Endothelial cell of umbilical vein (primary cell): ENCODE results near the gene CASP9. TPM values are rescaled to one million over a fixed set of nuclear protein-coding genes. Genes with fewer than 3 reads are reported as not detected.

Source experiments
- BruUV-seq: library from RNA; stranded (reverse); fragments of 400-500 nt; replicated peaks from 2 replicates; lab custom pipeline; 2021; lab: Mats Ljungman, UMichigan
- CTCF ChIA-PET: fragments of 300-600, 350-600 bp; sonication (Branson Sonifier 250); formaldehyde crosslinking; loops from one replicate; lab custom pipeline; 2021; ENCODE audit warnings: antibody characterized with exemption, inconsistent platforms; lab: Charles Lee
- POLR2A ChIA-PET: fragments of 300-600, 350-600 bp; sonication (Branson Sonifier 250); formaldehyde crosslinking; loops from one replicate; lab custom pipeline; 2021; ENCODE audit warnings: antibody characterized with exemption, inconsistent platforms; lab: Charles Lee
- DNase-seq: peaks from one replicate; pipeline ENCODE4 v3.0.0-alpha.2; 2011; ENCODE audit warnings: low read depth, low spot score
- FAIRE-seq: peaks from 2 replicates; lab custom pipeline; 2011; peaks lifted over from hg19 to GRCh38; lab: Jason Lieb, UNC
- H2AFZ ChIP-seq: 2 replicates; pipeline ENCODE4 v1.6.0; 2012; ENCODE audit warnings: low read depth, low read length, control low read depth, inconsistent platforms
- H3K27ac ChIP-seq: 2 replicates; pipeline ENCODE4 v1.5.1; 2011; ENCODE audit warnings: low read depth, mild to moderate bottlenecking, control low read depth, low read length, moderate library complexity; ENCODE audit not compliant: insufficient read depth
- H3K27me3 ChIP-seq, 2 experiments: 2 replicates each; pipeline versions ENCODE4 v1.6.0 to v1.6.1; 2011; ENCODE audit warnings: low read length in 2 of 2, mixed read lengths in 1 of 2; ENCODE audit not compliant: control insufficient read depth in 2 of 2, insufficient read depth in 2 of 2
- H3K36me3 ChIP-seq, 2 experiments: 2 replicates in 1 of 2; 3 replicates in 1 of 2; pipeline ENCODE4 v1.5.1; 2011; ENCODE audit warnings: low read length in 2 of 2, mild to moderate bottlenecking in 1 of 2, moderate library complexity in 1 of 2; ENCODE audit not compliant: control insufficient read depth in 2 of 2, insufficient read depth in 2 of 2; ENCODE audit errors: extremely low read depth in 1 of 2
- H3K4me1 ChIP-seq: 3 replicates; pipeline ENCODE4 v1.5.1; 2011; ENCODE audit warnings: mild to moderate bottlenecking, low read length; ENCODE audit not compliant: control insufficient read depth, insufficient read depth; ENCODE audit errors: extremely low read depth
- H3K4me2 ChIP-seq: 2 replicates; pipeline ENCODE4 v1.6.1; 2011; ENCODE audit warnings: low read length, control low read depth, mixed read lengths; ENCODE audit not compliant: insufficient read depth
- H3K4me3 ChIP-seq, 3 experiments: fragments of 200-600 bp in 1 of 3; sonication (generic), shearing (Covaris generic) in 1 of 3; replicated peaks in 1 of 3; 2 replicates each; pipeline ENCODE4 v1.5.1; 2011 to 2016; ENCODE audit warnings: control low read depth in 3 of 3, low read length in 3 of 3, mild to moderate bottlenecking in 2 of 3, inconsistent platforms in 1 of 3, low read depth in 1 of 3, moderate library complexity in 1 of 3; ENCODE audit not compliant: insufficient read depth in 1 of 3
- H3K79me2 ChIP-seq: 2 replicates; pipeline ENCODE4 v1.6.0; 2012; ENCODE audit warnings: low read length, inconsistent platforms; ENCODE audit not compliant: control insufficient read depth, insufficient read depth
- H3K9ac ChIP-seq: replicated peaks from 2 replicates; pipeline ENCODE3; 2011; ENCODE audit warnings: low read length, control low read depth; ENCODE audit not compliant: insufficient read depth; ENCODE audit errors: extremely low read depth
- H3K9me1 ChIP-seq: replicated peaks from 3 replicates; pipeline ENCODE4 v1.6.0; 2011; ENCODE audit warnings: mild to moderate bottlenecking, low read length; ENCODE audit not compliant: control insufficient read depth, insufficient read depth; ENCODE audit errors: extremely low read depth
- H3K9me3 ChIP-seq: replicated peaks from 2 replicates; pipeline ENCODE4 v1.5.1; 2012; ENCODE audit warnings: low read length, inconsistent platforms; ENCODE audit not compliant: control insufficient read depth, insufficient read depth
- H4K20me1 ChIP-seq: replicated peaks from 2 replicates; pipeline ENCODE3; 2011; ENCODE audit warnings: mild to moderate bottlenecking, low read length; ENCODE audit not compliant: control insufficient read depth, insufficient read depth; ENCODE audit errors: extremely low read depth
- CTCF ChIP-seq, 2 donors: IDR thresholded peaks; 1 replicate in 1 of 2; 2 replicates in 1 of 2; pipeline ENCODE4 v1.5.1; 2011; ENCODE audit warnings: low read length in 2 of 2, mild to moderate bottlenecking in 2 of 2, moderate library complexity in 2 of 2, control low read depth in 1 of 2, inconsistent platforms in 1 of 2, low read depth in 1 of 2; ENCODE audit not compliant: insufficient read depth in 1 of 2; ENCODE audit errors: extremely low read depth in 1 of 2
- EZH2 ChIP-seq: IDR thresholded peaks from 2 replicates; pipeline ENCODE4 v1.6.1; 2012; ENCODE audit warnings: borderline replicate concordance, low read depth, mild to moderate bottlenecking, moderate library complexity, low read length, inconsistent platforms; ENCODE audit not compliant: severe bottlenecking
- FOS ChIP-seq: IDR thresholded peaks from 2 replicates; pipeline ENCODE4 v1.6.1; 2011; ENCODE audit warnings: mild to moderate bottlenecking, low read length, moderate library complexity, borderline replicate concordance; ENCODE audit not compliant: insufficient read depth
- GATA2 ChIP-seq: IDR thresholded peaks from 2 replicates; pipeline ENCODE4 v1.7.0; 2011; ENCODE audit warnings: low read depth, mild to moderate bottlenecking, moderate library complexity, mixed read lengths, low read length; ENCODE audit not compliant: insufficient read length, insufficient read depth
- JUN ChIP-seq: IDR thresholded peaks from 2 replicates; pipeline ENCODE4 v1.6.1; 2011; ENCODE audit warnings: borderline replicate concordance, low read depth; ENCODE audit not compliant: insufficient read length, insufficient read depth
- MYC ChIP-seq: IDR thresholded peaks from one replicate; pipeline ENCODE4 v1.6.1; 2011; ENCODE audit warnings: mild to moderate bottlenecking, low read depth, low read length
- POLR2A ChIP-seq: IDR thresholded peaks from 2 replicates; pipeline ENCODE4 v1.6.1; 2012; ENCODE audit warnings: low read depth, mild to moderate bottlenecking, control low read depth, low read length
- POLR2AphosphoS5 ChIP-seq: IDR thresholded peaks from 2 replicates; pipeline ENCODE4 v1.6.1; 2012; ENCODE audit warnings: low read depth, mild to moderate bottlenecking, control low read depth, low read length, moderate library complexity; ENCODE audit not compliant: insufficient read depth
- dilution Hi-C: fragments of 300-500 bp; cut with MboI; formaldehyde crosslinking; loops from one replicate; pipeline ENCODE4 v1.15.0; 2019; ENCODE audit warnings: low sequenced_read_pairs; ENCODE audit not compliant: extremely low pct_ligation_motif_present
- intact Hi-C: fragments of 100-400 bp; cut with micrococcal nuclease; formaldehyde crosslinking; loops from one replicate; pipeline ENCODE4 v1.10.0; 2022
- polyA plus RNA-seq, 4 experiments: library from polyadenylated mRNA; depleted of rRNA in 3 of 4; stranded (reverse) in 3 of 4; unstranded in 1 of 4; fragments of >200 nt; gene quantifications; 2 replicates each; pipeline versions ENCODE4 v1.2.1 to v1.2.3, GENCODE V29; 2011 to 2012; ENCODE audit warnings: missing spikeins in 1 of 4
- total RNA-seq: library from RNA; stranded (reverse); gene quantifications from 2 replicates; pipeline ENCODE4 v1.2.3, GENCODE V29; 2021
- TF ChIP-seq, protein P1 (sequence below): IDR thresholded peaks from 2 replicates; pipeline ENCODE4 v1.6.1; 2011; ENCODE audit not compliant: insufficient read depth, insufficient read length

The CASP9 gene
- total and polyA plus RNA-seq, 2 donors (not counting 3 experiments of a cell fraction or from before 2014, with no cell fraction given) = 10.5 to 14.1 TPM

DNA sequence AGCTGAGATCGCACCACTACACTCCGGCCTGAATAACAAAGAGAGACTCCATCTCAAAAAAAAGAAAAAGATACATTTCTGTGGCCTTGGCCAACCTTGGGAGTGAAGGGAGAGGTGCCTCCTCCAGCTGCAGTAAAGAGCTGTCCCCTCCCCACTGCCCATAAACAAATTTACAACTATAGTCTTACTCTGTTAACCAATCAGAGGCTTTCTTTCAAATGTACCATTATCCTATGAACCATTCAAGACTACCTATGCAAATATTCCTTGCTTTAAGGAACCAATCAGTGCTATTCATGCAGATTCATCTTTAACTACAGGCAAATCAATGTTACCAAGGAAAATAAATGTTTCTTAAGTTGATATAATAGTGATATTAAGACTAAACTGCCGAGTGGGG lies 47.1 kb downstream of the CASP9 start:
- Histone ChIP-seq H3K27me3 (no peaks in the 10 kb centered on the region), H3K36me3 (no peaks in the 10 kb centered on the region), H2AFZ (no peak overlapping the region), H4K20me1 (no peaks in the 10 kb centered on the region), H3K9me1 (no peaks in the 10 kb centered on the region), H3K4me3 (no peak overlapping the region), H3K9me3 (no peaks in the 10 kb centered on the region), H3K4me2 (no peak overlapping the region), H3K27ac (no peak overlapping the region), H3K79me2 (no peaks in the 10 kb centered on the region), H3K9ac (no peak overlapping the region), H3K4me1 (no peaks in the 10 kb centered on the region)
- TF ChIP-seq, protein P1, sequence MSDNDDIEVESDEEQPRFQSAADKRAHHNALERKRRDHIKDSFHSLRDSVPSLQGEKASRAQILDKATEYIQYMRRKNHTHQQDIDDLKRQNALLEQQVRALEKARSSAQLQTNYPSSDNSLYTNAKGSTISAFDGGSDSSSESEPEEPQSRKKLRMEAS = no peak
- TF ChIP-seq GATA2 (no peak), CTCF (IDR thresholded peaks at IDR 0.05; ENCODE audit: extremely low read depth in 1 of 2, insufficient read depth in 1 of 2, low read depth in 1 of 2, low read length in 2 of 2) (no peak), EZH2 (no peak), FOS (no peak), POLR2AphosphoS5 (no peak), POLR2A (no peak), MYC (no peak), JUN (no peak)
- POLR2A ChIA-PET = no interaction called here
- CTCF ChIA-PET = no interaction called here
- DNase-seq = no peak
- no peak for FAIRE-seq
- no TSS peak for BruUV-seq
- intact Hi-C loops = no loop called here
- dilution Hi-C loops = no loop called here
